GM12875 (cell line): Measurements from ENCODE around the gene UPP1.

Experiments
- H3K4me3 ChIP-seq: one replicate; pipeline ENCODE4 v1.5.1; 2011; ENCODE audit warnings: low read depth, low read length, control low read depth
- CTCF ChIP-seq: IDR thresholded peaks from 2 replicates; pipeline ENCODE4 v1.5.1; 2011; ENCODE audit warnings: low read depth, mild to moderate bottlenecking, control low read depth, inconsistent platforms, low read length, moderate library complexity, borderline replicate concordance; ENCODE audit not compliant: insufficient read depth

The UPP1 gene

DNA sequence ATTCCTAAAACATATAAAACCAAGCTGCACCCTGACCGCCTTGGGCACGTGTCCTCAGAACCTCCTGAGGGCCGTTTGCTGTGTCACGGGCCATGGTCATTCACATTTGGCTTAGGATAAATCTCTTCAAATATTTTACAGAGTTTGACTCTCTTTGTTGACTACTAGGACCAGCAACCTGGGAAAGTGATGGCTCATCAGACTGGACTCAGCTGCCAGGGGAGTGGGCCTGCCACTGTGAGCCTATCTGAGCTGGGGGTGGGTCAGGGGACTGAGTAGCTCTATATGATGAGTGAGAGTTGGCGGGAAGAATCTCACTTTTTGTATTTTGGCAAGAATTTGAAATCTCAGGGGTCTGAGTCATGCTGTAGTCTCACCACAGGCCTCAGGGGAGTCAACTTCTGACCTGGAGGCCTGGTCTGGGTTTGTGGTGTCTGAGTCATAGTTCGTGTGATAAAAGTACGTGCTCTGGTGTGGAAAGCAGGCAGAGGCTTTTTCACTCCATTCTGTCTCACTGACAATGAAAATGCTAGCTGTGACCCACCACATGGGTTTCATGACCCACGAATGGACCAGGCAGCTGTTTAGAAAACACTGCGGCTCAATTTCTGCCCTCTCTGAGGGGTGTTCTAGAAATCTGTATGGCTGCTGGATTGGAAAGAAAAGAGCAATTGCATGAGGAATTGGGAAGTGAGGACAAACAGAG, 4.2 kb upstream of the UPP1 start:
- H3K4me3 ChIP-seq = no peak overlapping the region

DNA sequence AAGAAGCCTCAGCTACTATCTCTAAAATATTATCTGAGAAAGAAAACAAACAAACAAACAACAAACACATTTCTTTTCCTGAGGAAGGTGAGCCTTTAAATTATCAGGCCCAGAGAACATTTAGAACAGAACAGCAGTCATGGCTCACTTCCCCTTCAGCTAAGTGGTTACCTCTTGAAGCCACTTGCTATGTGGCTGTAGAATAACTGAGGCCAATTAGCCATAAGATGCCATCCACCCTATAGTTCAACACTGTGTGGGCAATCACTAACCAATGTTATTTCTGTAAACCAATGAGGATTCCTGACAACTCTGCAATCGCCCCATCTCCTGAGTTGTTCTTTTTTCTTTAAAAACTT, 3.7 kb upstream of the UPP1 start:
- no peak for TF ChIP-seq CTCF
- H3K4me3 ChIP-seq = no peak overlapping the region

More for the DNA sequence above, 4.2 kb upstream of the UPP1 start:
- no peak for TF ChIP-seq CTCF

GRCh38 chr7:48085942-48086341, 3.1 kb upstream of the UPP1 start:
- TF ChIP-seq CTCF = no peak
- H3K4me3 ChIP-seq = no peak overlapping the region

GRCh38 chr7:48087349-48087748, 1.7 kb upstream of the UPP1 start:
- peak; percentile 23; the same call in 1 of the 2 replicates for TF ChIP-seq CTCF
- H3K4me3 ChIP-seq = no peak overlapping the region

DNA sequence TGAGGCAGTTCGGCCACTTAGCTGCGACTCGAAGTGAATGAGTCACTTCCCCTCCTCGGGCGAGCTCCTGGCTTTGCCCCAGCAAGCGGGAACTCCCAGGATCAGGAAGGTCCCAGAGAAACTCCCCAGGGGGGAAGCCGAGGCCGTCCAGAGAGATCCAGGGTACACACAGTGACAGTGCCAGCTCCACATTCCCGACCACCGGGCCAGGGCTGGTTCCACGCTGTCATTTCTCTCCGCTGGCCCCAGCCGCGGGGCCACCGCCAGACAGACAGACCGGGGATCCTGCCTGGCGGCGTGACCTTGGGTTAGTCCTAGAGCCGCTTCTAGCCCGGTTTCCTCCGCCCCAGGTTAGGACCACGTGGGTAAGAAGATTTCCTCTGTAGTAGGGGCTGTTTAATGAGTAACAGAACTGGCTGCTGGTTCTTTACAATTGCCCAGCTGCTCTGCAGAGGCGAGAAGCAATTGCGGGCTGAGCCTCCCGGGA, 463 bp upstream of the UPP1 start:
- H3K4me3 ChIP-seq = peak overlapping the region; percentile 60
- TF ChIP-seq CTCF = no peak

- H3K4me3 ChIP-seq = no peak overlapping the region
- TF ChIP-seq CTCF = no peak
Measured at GRCh38 chr7:48090095-48090805, 1.2 kb downstream of the UPP1 start.
